HepG2 (cell line): Measurements from ENCODE around the gene DHH. TPM values are rescaled to one million over a fixed set of nuclear protein-coding genes. Genes with fewer than 3 reads are reported as not detected.

ENCODE experiments used
- BRF2 ChIP-seq: sonication (generic); formaldehyde crosslinking; IDR thresholded peaks from 2 replicates; pipeline ENCODE4 v1.8.1; 2022; ENCODE audit warnings: mild to moderate bottlenecking, missing genetic modification reagents
- CREB1 ChIP-seq, 2 experiments: fragments of 450-650 bp in 1 of 2; IDR thresholded peaks; 2 replicates each; pipeline ENCODE4 v1.6.1; 2016 to 2017; ENCODE audit warnings: control low read depth in 1 of 2, mild to moderate bottlenecking in 1 of 2, missing compliant biosample characterization in 1 of 2, missing genetic modification characterization in 1 of 2
- GMEB2 ChIP-seq: IDR thresholded peaks from 2 replicates; pipeline ENCODE4 v1.6.1; 2016; ENCODE audit warnings: missing biosample characterization, missing genetic modification reagents, low read depth
- HNRNPH1 ChIP-seq: fragments of 200-400 bp; formaldehyde crosslinking; optimal IDR thresholded peaks from 2 replicates; pipeline ENCODE3; 2017; ENCODE audit warnings: mild to moderate bottlenecking, low read depth, low read length
- MYNN ChIP-seq: sonication (generic); formaldehyde crosslinking; IDR thresholded peaks from 2 replicates; pipeline ENCODE4 v1.4.0; 2020; ENCODE audit warnings: mild to moderate bottlenecking, low read depth, missing genetic modification reagents
- NFATC3 ChIP-seq: sonication (generic); formaldehyde crosslinking; IDR thresholded peaks from 2 replicates; pipeline ENCODE4 v1.5.1; 2020; ENCODE audit warnings: mild to moderate bottlenecking, missing genetic modification reagents
- NFIB ChIP-seq: sonication (generic); formaldehyde crosslinking; IDR thresholded peaks from 2 replicates; pipeline ENCODE4 v1.9.0; 2021; ENCODE audit warnings: missing genetic modification reagents, mild to moderate bottlenecking, borderline replicate concordance
- NFKBIZ ChIP-seq: IDR thresholded peaks from 2 replicates; pipeline ENCODE4 v1.6.1; 2018; ENCODE audit warnings: missing genetic modification reagents, missing compliant biosample characterization
- PHF21A ChIP-seq: sonication (generic); formaldehyde crosslinking; IDR thresholded peaks from 2 replicates; pipeline ENCODE4 v1.5.0; 2020; ENCODE audit warnings: mild to moderate bottlenecking, missing genetic modification reagents
- PLSCR1 ChIP-seq: sonication (generic); formaldehyde crosslinking; IDR thresholded peaks from 2 replicates; pipeline ENCODE4 v1.5.0; 2020; ENCODE audit warnings: missing genetic modification reagents, mild to moderate bottlenecking, borderline replicate concordance
- RARA ChIP-seq: IDR thresholded peaks from 2 replicates; pipeline ENCODE4 v1.6.1; 2016; ENCODE audit warnings: missing genetic modification reagents, missing compliant biosample characterization
- ZFP36L2 ChIP-seq: sonication (generic); formaldehyde crosslinking; IDR thresholded peaks from 2 replicates; pipeline ENCODE4 v1.4.0; 2020; ENCODE audit warnings: missing genetic modification reagents
- ZNF136 ChIP-seq: sonication (generic); formaldehyde crosslinking; IDR thresholded peaks from 2 replicates; pipeline ENCODE4 v1.8.1; 2022; ENCODE audit warnings: low read depth, mild to moderate bottlenecking, moderate library complexity, missing genetic modification reagents
- ZNF205 ChIP-seq: IDR thresholded peaks from 2 replicates; pipeline ENCODE4 v1.6.1; 2018; ENCODE audit warnings: missing biosample characterization, missing genetic modification reagents
- ZNF263 ChIP-seq: sonication (generic); formaldehyde crosslinking; IDR thresholded peaks from 2 replicates; pipeline ENCODE4 v1.4.0; 2020; ENCODE audit warnings: missing genetic modification reagents
- ZNF264 ChIP-seq: sonication (generic); formaldehyde crosslinking; IDR thresholded peaks from 2 replicates; pipeline ENCODE4 v1.4.0; 2020; ENCODE audit warnings: missing genetic modification reagents
- ZNF33B ChIP-seq: sonication (generic); formaldehyde crosslinking; IDR thresholded peaks from 2 replicates; pipeline ENCODE4 v1.5.1; 2020; ENCODE audit warnings: mild to moderate bottlenecking, missing genetic modification reagents
- ZNF382 ChIP-seq: sonication (generic); formaldehyde crosslinking; IDR thresholded peaks from 2 replicates; pipeline ENCODE4 v1.5.0; 2020; ENCODE audit warnings: missing genetic modification reagents, mild to moderate bottlenecking, borderline replicate concordance
- ZNF547 ChIP-seq: sonication (generic); formaldehyde crosslinking; IDR thresholded peaks from 2 replicates; pipeline ENCODE4 v1.5.1; 2020; ENCODE audit warnings: mild to moderate bottlenecking, missing genetic modification reagents
- ZNF781 ChIP-seq: sonication (generic); formaldehyde crosslinking; IDR thresholded peaks from 2 replicates; pipeline ENCODE4 v1.5.1; 2020; ENCODE audit warnings: borderline replicate concordance, mild to moderate bottlenecking, missing genetic modification reagents; ENCODE audit errors: not compliant biosample characterization
- ZNF841 ChIP-seq: sonication (generic); formaldehyde crosslinking; IDR thresholded peaks from 2 replicates; pipeline ENCODE4 v1.8.1; 2023; ENCODE audit warnings: missing genetic modification reagents, borderline replicate concordance
- ZNF850 ChIP-seq: sonication (generic); formaldehyde crosslinking; conservative IDR thresholded peaks from 2 replicates; pipeline ENCODE4 v1.9.0; 2021; ENCODE audit warnings: mild to moderate bottlenecking, missing genetic modification reagents
- polyA plus RNA-seq, 8 experiments: library from polyadenylated mRNA; depleted of rRNA in 3 of 8; stranded (reverse) in 7 of 8; unstranded in 1 of 8; fragments of >200 nt; fragmentation: Illumina TruSeq in 4 of 8; extraction: Trizol in 4 of 8; gene quantifications; 2 replicates each; pipeline versions ENCODE4 v1.2.1 to v1.2.3, GENCODE V29; 2011 to 2016; ENCODE audit warnings: low read depth in 4 of 8, missing spikeins in 1 of 8, mixed read lengths in 1 of 8; ENCODE audit not compliant: insufficient read depth in 1 of 8
- total RNA-seq, 5 experiments: library from RNA; depleted of rRNA; stranded (reverse); fragments of >200 nt; fragmentation: Illumina TruSeq; extraction: Trizol; gene quantifications; 2 replicates each; pipeline ENCODE4 v1.2.3, GENCODE V29; 2016; ENCODE audit warnings: low read depth in 1 of 5
- TF ChIP-seq, protein P1 (sequence below): sonication (generic); formaldehyde crosslinking; IDR thresholded peaks from 2 replicates; pipeline ENCODE4 v1.8.1; 2023; ENCODE audit warnings: missing genetic modification reagents, mild to moderate bottlenecking, borderline replicate concordance

The DHH gene
- total and polyA plus RNA-seq, 2 of the 13 experiments (the other 11 are each of a cell fraction or from before 2014, with no cell fraction given): not detected

- 0 out of 2 replicates have a peak, but pooled peaks have one; percentile 32 for TF ChIP-seq MYNN
- TF ChIP-seq NFATC3 (CRISPR knock-in tag): peak; percentile 12; the same call in 1 of the 2 replicates
- 0 out of 2 replicates have a peak, but pooled peaks have one; percentile 15 for TF ChIP-seq GMEB2
- TF ChIP-seq, protein P1, sequence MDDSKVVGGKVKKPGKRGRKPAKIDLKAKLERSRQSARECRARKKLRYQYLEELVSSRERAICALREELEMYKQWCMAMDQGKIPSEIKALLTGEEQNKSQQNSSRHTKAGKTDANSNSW (CRISPR knock-in tag): peak; percentile 36; the same call in 1 of the 2 replicates
- peak; percentile 47; the same call in 1 of the 2 replicates for TF ChIP-seq ZNF33B (CRISPR knock-in tag)
- TF ChIP-seq ZNF382: no peak
- TF ChIP-seq RARA: peak; percentile 45; the same call in 1 of the 2 replicates
- no peak for TF ChIP-seq NFIB (CRISPR knock-in tag)
- peak; percentile 90 for TF ChIP-seq ZNF781 (CRISPR knock-in tag)
- peak; percentile 3; the same call in 1 of the 2 replicates for TF ChIP-seq PLSCR1 (CRISPR knock-in tag)
- peak; percentile 65; the same call in 1 of the 2 replicates for TF ChIP-seq ZNF264
- TF ChIP-seq ZNF136 (CRISPR knock-in tag): 0 out of 2 replicates have a peak, but pooled peaks have one; percentile 54
- peak; percentile 18; the same call in 1 of the 2 replicates for TF ChIP-seq ZNF205 (CRISPR knock-in tag)
- peak; percentile 43; the same call in 1 of the 2 replicates for TF ChIP-seq ZFP36L2 (CRISPR knock-in tag)
- peak; percentile 86 for TF ChIP-seq ZNF547
- TF ChIP-seq ZNF850 (CRISPR knock-in tag): peak; percentile 48; the same call in 1 of the 2 replicates
- peak; percentile 92; the same call in 1 of the 2 replicates for TF ChIP-seq ZNF841 (CRISPR knock-in tag)
- no peak for TF ChIP-seq HNRNPH1
- peak; percentile 93; the same call in 1 of the 2 replicates for TF ChIP-seq BRF2 (CRISPR knock-in tag)
- TF ChIP-seq CREB1 (IDR thresholded peaks at IDR 0.05): no peak; the same call in 1 of the 2 replicates
- TF ChIP-seq CREB1 (CRISPR knock-in tag; IDR thresholded peaks at IDR 0.05): 0 out of 2 replicates have a peak, but pooled peaks have one; percentile 39
- TF ChIP-seq PHF21A (CRISPR knock-in tag): peak; percentile 89
- TF ChIP-seq NFKBIZ (CRISPR knock-in tag): peak; percentile 90; the same call in 1 of the 2 replicates
- TF ChIP-seq ZNF263: peak; percentile 13; the same call in 1 of the 2 replicates
These were observed 35.8 kb upstream of the DHH start (continued) for GRCh38 chr12:49130151-49131050.
